Immature natural killer cell (primary cell): Measurements from ENCODE around the gene GFI1B. TPM values are rescaled to one million over a fixed set of nuclear protein-coding genes. Genes with fewer than 3 reads are reported as not detected.
"Not testable (repeated sequence)": the region's sequence is repeated elsewhere in the genome, so short reads cannot be mapped to it uniquely, and the experiment has no call there.

ENCODE experiments used
- DNase-seq, 3 donors: peaks; one replicate each; pipeline ENCODE4 v3.0.0; 2022; ENCODE audit warnings: mixed read lengths in 1 of 3
- H3K27ac Mint-ChIP-seq, 6 donors: one replicate each; pipeline ENCODE4 v1.8.0; 2020; ENCODE audit warnings: mixed read lengths in 6 of 6, mild to moderate bottlenecking in 5 of 6, inconsistent platforms in 4 of 6, moderate library complexity in 3 of 6
- H3K27me3 Mint-ChIP-seq, 3 donors: one replicate each; pipeline ENCODE4 v1.8.0; 2020 to 2021; ENCODE audit warnings: low read depth in 3 of 3, mild to moderate bottlenecking in 3 of 3, mixed read lengths in 3 of 3, moderate library complexity in 3 of 3, inconsistent platforms in 1 of 3
- H3K36me3 Mint-ChIP-seq, 3 donors: one replicate each; pipeline ENCODE4 v1.8.0; 2020; ENCODE audit warnings: mixed read lengths in 3 of 3, inconsistent platforms in 2 of 3, mild to moderate bottlenecking in 2 of 3
- H3K4me1 Mint-ChIP-seq, 2 donors: one replicate each; pipeline ENCODE4 v1.8.0; 2020; ENCODE audit warnings: inconsistent platforms in 2 of 2, mild to moderate bottlenecking in 2 of 2, mixed read lengths in 2 of 2, moderate library complexity in 1 of 2
- H3K4me3 Mint-ChIP-seq, 5 donors: one replicate each; pipeline ENCODE4 v1.8.0; 2020; ENCODE audit warnings: mild to moderate bottlenecking in 5 of 5, mixed read lengths in 5 of 5, inconsistent platforms in 3 of 5, moderate library complexity in 3 of 5
- H3K9me3 Mint-ChIP-seq, 6 donors: one replicate each; pipeline ENCODE4 v1.8.0; 2020; ENCODE audit warnings: mild to moderate bottlenecking in 6 of 6, mixed read lengths in 6 of 6, inconsistent platforms in 4 of 6, moderate library complexity in 3 of 6
- polyA plus RNA-seq, 3 donors: library from polyadenylated mRNA; unstranded; fragments of 300-500 nt; fragmentation: Illumina TruSeq; gene quantifications; one replicate each; pipeline ENCODE4 v1.2.3, GENCODE V29; 2021

The GFI1B gene
- polyA plus RNA-seq, 3 donors from 2014 or later: 1.6 to 1.8 TPM; not detected in 1

GRCh38 chr9:132947756-132948155 is 30.7 kb upstream of the GFI1B start:
- Mint-ChIP-seq H3K9me3 (no peaks in the 10 kb centered on the region), H3K27ac (no peak overlapping the region), H3K4me3 (no peak overlapping the region), H3K27me3 (peaks cover 9 to 18% (median 18%) of the 10 kb centered on the region in 3 donors), H3K4me1 (peaks cover 21 to 26% of the 10 kb centered on the region in 2 donors), H3K36me3 (no peaks in the 10 kb centered on the region)
- DNase-seq: no peak

GRCh38 chr9:132948482-132949050 is 29.9 kb upstream of the GFI1B start:
- DNase-seq: no peak
- peaks cover 9 to 18% (median 18%) of the 10 kb centered on the region in 3 donors for H3K27me3 Mint-ChIP-seq
- no peaks in the 10 kb centered on the region for H3K9me3 Mint-ChIP-seq
- H3K4me3 Mint-ChIP-seq: no peak overlapping the region
- peaks cover 14 to 18% of the 10 kb centered on the region in 2 donors for H3K4me1 Mint-ChIP-seq
- H3K27ac Mint-ChIP-seq: no peak overlapping the region
- H3K36me3 Mint-ChIP-seq: no peaks in the 10 kb centered on the region

GRCh38 chr9:132949709-132950108 is 28.8 kb upstream of the GFI1B start:
- peaks cover 5 to 13% (median 10%) of the 10 kb centered on the region in 3 donors for H3K27me3 Mint-ChIP-seq
- H3K4me3 Mint-ChIP-seq: no peak overlapping the region
- H3K4me1 Mint-ChIP-seq: peaks cover 7% of the 10 kb centered on the region in 2 donors
- no peak for DNase-seq
- H3K9me3 Mint-ChIP-seq: peaks cover 0 to 1% (median 0%) of the 10 kb centered on the region in 6 donors
- no peak overlapping the region for H3K27ac Mint-ChIP-seq
- no peaks in the 10 kb centered on the region for H3K36me3 Mint-ChIP-seq

DNA sequence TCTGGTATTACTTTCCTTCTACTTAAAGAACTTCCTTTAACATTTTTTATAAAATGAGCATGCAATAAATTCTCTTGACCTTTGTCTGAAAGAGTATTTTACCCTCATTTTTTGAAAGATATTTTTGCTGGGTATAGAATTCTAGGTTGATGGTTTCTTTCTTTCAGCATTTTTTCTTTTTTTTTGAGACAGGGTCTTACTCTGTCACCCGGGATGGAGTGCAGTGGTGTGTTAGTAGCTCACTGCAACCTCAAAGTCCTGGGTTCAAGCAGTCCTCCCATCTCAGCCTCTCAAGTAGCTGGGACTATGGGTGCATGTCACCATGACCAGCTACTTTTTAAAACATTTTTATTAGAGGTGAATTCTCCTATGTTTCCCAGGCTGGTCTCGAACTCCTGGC is 23.4 kb upstream of the GFI1B start:
- no peak for DNase-seq
- peaks cover 0 to 18% (median 4%) of the 10 kb centered on the region in 6 donors for H3K9me3 Mint-ChIP-seq
- H3K4me1 Mint-ChIP-seq: no peaks in the 10 kb centered on the region
- peaks cover 0 to 8% (median 0%) of the 10 kb centered on the region in 3 donors for H3K27me3 Mint-ChIP-seq
- H3K36me3 Mint-ChIP-seq: peaks cover 0 to 5% (median 0%) of the 10 kb centered on the region in 3 donors
- no peak overlapping the region for H3K27ac Mint-ChIP-seq
- H3K4me3 Mint-ChIP-seq: no peak overlapping the region

- Mint-ChIP-seq H3K36me3 (peaks cover 0 to 5% (median 0%) of the 10 kb centered on the region in 3 donors), H3K27ac (no peak overlapping the region), H3K4me1 (no peaks in the 10 kb centered on the region), H3K27me3 (peaks cover 0 to 8% (median 1%) of the 10 kb centered on the region in 3 donors), H3K4me3 (no peak overlapping the region), H3K9me3 (peaks cover 0 to 18% (median 4%) of the 10 kb centered on the region in 6 donors)
- DNase-seq: no peak
Measured at GRCh38 chr9:132955768-132956167, 22.7 kb upstream of the GFI1B start.

GRCh38 chr9:132957805-132958204 is 20.7 kb upstream of the GFI1B start:
- no peak for DNase-seq
- H3K27me3 Mint-ChIP-seq: peaks cover 0 to 9% (median 2%) of the 10 kb centered on the region in 3 donors
- H3K4me3 Mint-ChIP-seq: no peak overlapping the region
- H3K27ac Mint-ChIP-seq: no peak overlapping the region
- peaks cover 0 to 18% (median 4%) of the 10 kb centered on the region in 6 donors for H3K9me3 Mint-ChIP-seq
- H3K4me1 Mint-ChIP-seq: no peaks in the 10 kb centered on the region
- peaks cover 0 to 5% (median 0%) of the 10 kb centered on the region in 3 donors for H3K36me3 Mint-ChIP-seq

DNA sequence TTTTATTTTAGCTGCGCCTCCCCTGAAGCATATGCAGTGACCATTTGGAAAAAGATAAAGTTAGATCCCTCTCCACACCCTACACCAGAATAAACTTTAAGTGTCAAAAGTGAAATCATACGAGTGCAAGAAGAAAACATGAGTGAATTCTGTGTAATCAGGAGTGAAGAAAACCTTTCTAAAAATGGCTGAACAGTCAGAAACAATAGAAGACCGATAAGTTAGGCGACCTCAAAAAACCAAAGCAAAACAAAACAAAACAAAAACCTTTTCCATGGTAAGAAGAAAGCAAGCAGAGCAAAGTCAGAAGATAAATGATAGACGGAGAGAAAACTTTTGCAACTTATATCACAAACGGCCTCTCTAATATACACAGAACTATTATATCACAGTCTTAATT is 17.5 kb upstream of the GFI1B start:
- Mint-ChIP-seq H3K27me3 (peaks cover 2 to 9% (median 4%) of the 10 kb centered on the region in 3 donors), H3K4me1 (no peaks in the 10 kb centered on the region), H3K27ac (no peak overlapping the region), H3K9me3 (peaks cover 0 to 6% (median 1%) of the 10 kb centered on the region in 6 donors), H3K4me3 (no peak overlapping the region), H3K36me3 (peaks cover 0 to 5% (median 0%) of the 10 kb centered on the region in 3 donors)
- DNase-seq: no peak

GRCh38 chr9:132965478-132965877 is 13.0 kb upstream of the GFI1B start:
- Mint-ChIP-seq H3K27ac (no peak overlapping the region), H3K36me3 (no peaks in the 10 kb centered on the region), H3K9me3 (no peaks in the 10 kb centered on the region), H3K4me1 (no peaks in the 10 kb centered on the region), H3K4me3 (no peak overlapping the region), H3K27me3 (peaks cover 5 to 9% (median 7%) of the 10 kb centered on the region in 3 donors)
- no peak for DNase-seq

GRCh38 chr9:132967908-132968307 is 10.6 kb upstream of the GFI1B start:
- not testable (repeated sequence) for DNase-seq, H3K27me3 Mint-ChIP-seq, H3K36me3 Mint-ChIP-seq, H3K27ac Mint-ChIP-seq, H3K9me3 Mint-ChIP-seq, H3K4me1 Mint-ChIP-seq, H3K4me3 Mint-ChIP-seq

- no peaks in the 10 kb centered on the region for H3K36me3 Mint-ChIP-seq
- DNase-seq: no peak
- H3K27ac Mint-ChIP-seq: no peak overlapping the region
- peaks cover 0 to 6% of the 10 kb centered on the region in 2 donors for H3K4me1 Mint-ChIP-seq
- no peak overlapping the region for H3K4me3 Mint-ChIP-seq
- H3K27me3 Mint-ChIP-seq: peaks cover 3 to 6% (median 3%) of the 10 kb centered on the region in 3 donors
- H3K9me3 Mint-ChIP-seq: no peaks in the 10 kb centered on the region
Measured at GRCh38 chr9:132969783-132970182, 8.7 kb upstream of the GFI1B start.

GRCh38 chr9:132970324-132971062 is 8.0 kb upstream of the GFI1B start:
- H3K36me3 Mint-ChIP-seq: no peaks in the 10 kb centered on the region

GRCh38 chr9:132973166-132973565 is 5.3 kb upstream of the GFI1B start:
- H3K27ac Mint-ChIP-seq: no peak overlapping the region
- H3K36me3 Mint-ChIP-seq: no peaks in the 10 kb centered on the region
- DNase-seq: no peak
- H3K9me3 Mint-ChIP-seq: no peaks in the 10 kb centered on the region
- no peak overlapping the region for H3K4me3 Mint-ChIP-seq
- peaks cover 0 to 4% (median 2%) of the 10 kb centered on the region in 3 donors for H3K27me3 Mint-ChIP-seq
- H3K4me1 Mint-ChIP-seq: peaks cover 3 to 6% of the 10 kb centered on the region in 2 donors

More at GRCh38 chr9:132970324-132971062, 8.0 kb upstream of the GFI1B start:
- Mint-ChIP-seq H3K9me3 (no peaks in the 10 kb centered on the region), H3K27me3 (peaks cover 3 to 9% (median 3%) of the 10 kb centered on the region in 3 donors), H3K4me1 (peaks cover 0 to 6% of the 10 kb centered on the region in 2 donors), H3K27ac (no peak overlapping the region), H3K4me3 (no peak overlapping the region)
- DNase-seq: no peak

GRCh38 chr9:132973713-132974112 is 4.8 kb upstream of the GFI1B start:
- DNase-seq: no peak
- Mint-ChIP-seq H3K9me3 (no peaks in the 10 kb centered on the region), H3K27ac (no peak overlapping the region), H3K4me1 (peaks cover 3 to 11% of the 10 kb centered on the region in 2 donors), H3K4me3 (no peak overlapping the region), H3K36me3 (no peaks in the 10 kb centered on the region), H3K27me3 (peaks cover 3 to 6% (median 4%) of the 10 kb centered on the region in 3 donors)

DNA sequence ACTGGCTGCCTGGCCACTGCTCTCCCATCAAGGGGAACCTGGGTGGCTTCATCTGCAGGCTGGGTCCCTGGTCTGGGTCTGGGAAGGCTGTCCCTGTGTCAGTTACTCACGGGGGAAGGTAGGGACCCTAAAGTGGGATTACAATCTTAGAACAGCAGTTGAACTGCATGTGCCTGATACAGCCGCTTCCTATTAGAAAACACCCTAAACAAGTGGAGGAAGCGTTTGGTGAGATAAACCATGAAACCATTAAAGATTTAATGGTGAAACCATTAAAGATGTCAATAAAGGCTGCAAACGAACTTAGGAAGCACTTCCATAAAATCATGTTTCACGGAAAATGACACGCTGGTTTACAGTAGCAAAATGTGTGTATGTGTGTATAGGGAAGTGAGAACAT is 2.5 kb upstream of the GFI1B start:
- Mint-ChIP-seq H3K4me3 (no peak overlapping the region), H3K4me1 (peaks cover 3 to 13% of the 10 kb centered on the region in 2 donors), H3K27me3 (peaks cover 5 to 10% (median 9%) of the 10 kb centered on the region in 3 donors), H3K9me3 (no peaks in the 10 kb centered on the region), H3K27ac (no peak overlapping the region), H3K36me3 (no peaks in the 10 kb centered on the region)
- DNase-seq: no peak
